Neural progenitor cell (in vitro differentiated cells): Measurements from ENCODE around the gene TCF7.

ENCODE experiments used
- EZH2 ChIP-seq: fragments of 200-600 bp; sonication (generic); IDR thresholded peaks from 2 replicates; pipeline ENCODE4 v1.6.1; 2017; ENCODE audit warnings: antibody characterized with exemption, mild to moderate bottlenecking, moderate library complexity
- EZH2phosphoT487 ChIP-seq: fragments of 200-600 bp; sonication (generic); IDR thresholded peaks from 2 replicates; pipeline ENCODE4 v1.6.1; 2017; ENCODE audit warnings: antibody characterized with exemption
- TF ChIP-seq, protein P1 (sequence below): fragments of 200-600 bp; sonication (generic); IDR thresholded peaks from 2 replicates; pipeline ENCODE4 v1.5.1; 2017; ENCODE audit warnings: antibody characterized with exemption, mild to moderate bottlenecking

DNA sequence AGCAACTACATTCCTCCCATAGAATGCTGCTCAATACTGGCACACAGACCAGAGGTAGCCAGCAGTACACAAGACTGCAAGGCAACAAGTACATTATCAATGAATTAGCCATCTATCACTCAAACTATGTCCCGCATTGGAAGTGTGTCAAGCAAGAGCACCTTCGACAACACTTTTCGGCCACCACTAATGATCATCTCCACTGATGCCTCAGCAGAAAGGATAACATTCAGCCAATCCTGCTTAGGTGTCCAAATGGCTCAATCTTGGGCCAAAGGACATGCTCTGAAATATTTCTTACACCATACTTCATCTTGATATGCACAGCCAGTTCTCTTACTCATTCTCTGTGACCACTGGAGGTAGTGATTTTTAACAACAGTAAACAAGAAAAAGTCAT is 37.2 kb downstream of the TCF7 start:
- TF ChIP-seq, protein P1, sequence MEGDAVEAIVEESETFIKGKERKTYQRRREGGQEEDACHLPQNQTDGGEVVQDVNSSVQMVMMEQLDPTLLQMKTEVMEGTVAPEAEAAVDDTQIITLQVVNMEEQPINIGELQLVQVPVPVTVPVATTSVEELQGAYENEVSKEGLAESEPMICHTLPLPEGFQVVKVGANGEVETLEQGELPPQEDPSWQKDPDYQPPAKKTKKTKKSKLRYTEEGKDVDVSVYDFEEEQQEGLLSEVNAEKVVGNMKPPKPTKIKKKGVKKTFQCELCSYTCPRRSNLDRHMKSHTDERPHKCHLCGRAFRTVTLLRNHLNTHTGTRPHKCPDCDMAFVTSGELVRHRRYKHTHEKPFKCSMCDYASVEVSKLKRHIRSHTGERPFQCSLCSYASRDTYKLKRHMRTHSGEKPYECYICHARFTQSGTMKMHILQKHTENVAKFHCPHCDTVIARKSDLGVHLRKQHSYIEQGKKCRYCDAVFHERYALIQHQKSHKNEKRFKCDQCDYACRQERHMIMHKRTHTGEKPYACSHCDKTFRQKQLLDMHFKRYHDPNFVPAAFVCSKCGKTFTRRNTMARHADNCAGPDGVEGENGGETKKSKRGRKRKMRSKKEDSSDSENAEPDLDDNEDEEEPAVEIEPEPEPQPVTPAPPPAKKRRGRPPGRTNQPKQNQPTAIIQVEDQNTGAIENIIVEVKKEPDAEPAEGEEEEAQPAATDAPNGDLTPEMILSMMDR: no peak
- TF ChIP-seq EZH2: no peak
- no peak for TF ChIP-seq EZH2phosphoT487
